A204.1 (cell line): ENCODE data around the gene BPGM.

Experiments used
- FAIRE-seq: peaks from 2 replicates; lab custom pipeline; 2012; peaks lifted over from hg19 to GRCh38; lab: Jason Lieb, UNC

Gene BPGM

DNA sequence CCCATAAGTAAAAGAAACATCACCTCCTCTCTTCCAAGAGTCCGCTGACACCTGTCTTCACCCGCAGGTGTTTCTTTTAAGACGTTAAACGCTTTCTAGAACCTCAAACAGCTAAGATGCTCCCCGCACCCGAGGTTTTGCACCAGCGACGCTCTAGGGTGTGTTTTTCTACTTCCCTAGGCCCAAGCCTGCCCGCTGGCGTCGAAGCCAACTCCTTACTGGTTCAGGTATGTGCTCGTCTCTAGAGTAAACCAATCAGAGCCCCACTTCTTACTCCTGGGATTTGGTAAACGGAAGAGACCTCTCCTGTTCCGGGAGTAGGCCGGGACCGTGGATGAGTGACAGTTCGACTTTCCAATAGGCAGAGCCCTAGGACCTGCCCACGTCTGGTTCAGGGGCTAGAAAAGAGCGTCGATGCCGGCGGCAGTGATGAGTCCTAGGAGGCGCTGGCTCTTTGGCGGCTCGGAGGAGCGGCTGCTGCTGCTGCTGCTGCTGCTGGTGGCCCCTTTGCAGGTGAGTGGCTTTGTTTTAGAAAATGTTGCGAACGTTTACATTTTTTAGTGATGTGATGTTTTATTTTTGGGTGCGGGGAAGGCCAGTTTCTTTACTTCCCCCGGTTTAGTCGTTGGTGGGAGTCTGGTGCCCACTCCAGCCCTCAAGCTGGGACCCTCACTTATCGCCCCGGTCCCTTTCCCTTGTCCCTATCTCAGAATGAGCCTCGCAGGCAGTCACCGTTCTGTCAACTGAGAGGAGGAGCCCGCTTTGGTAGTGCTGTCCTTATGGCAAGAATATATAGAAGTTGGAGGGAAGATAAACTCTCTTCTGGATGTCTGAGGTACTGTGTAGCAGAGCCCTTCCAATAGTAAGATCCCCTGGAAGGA is at the start of gene BPGM:
Gene BPGM, plus strand, starts transcription at position 429 of the 881 bp plus-strand sequence. CDS start 14,655 bp downstream, outside the sequence.
- FAIRE-seq = peak; percentile 99

DNA sequence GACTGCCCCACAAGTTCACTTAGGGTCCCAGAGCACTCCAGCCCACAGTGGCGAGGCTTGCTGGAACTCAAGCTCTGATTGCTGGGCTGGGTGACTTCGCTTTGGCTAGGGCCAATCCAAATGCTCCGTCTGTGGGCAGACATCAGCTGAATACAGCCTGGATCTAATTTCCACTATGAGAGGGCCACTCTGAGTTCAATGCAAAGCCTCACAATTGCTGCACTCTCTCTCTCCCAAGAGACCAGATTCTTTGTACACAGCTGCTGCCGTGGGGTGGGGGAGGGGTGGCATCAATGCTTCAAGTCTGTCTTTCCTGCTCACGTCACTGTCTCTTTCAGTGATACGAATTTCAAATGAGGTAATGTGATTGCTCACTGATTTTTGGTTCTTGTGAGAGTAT is 47.3 kb upstream of the BPGM start:
- no peak for FAIRE-seq

DNA sequence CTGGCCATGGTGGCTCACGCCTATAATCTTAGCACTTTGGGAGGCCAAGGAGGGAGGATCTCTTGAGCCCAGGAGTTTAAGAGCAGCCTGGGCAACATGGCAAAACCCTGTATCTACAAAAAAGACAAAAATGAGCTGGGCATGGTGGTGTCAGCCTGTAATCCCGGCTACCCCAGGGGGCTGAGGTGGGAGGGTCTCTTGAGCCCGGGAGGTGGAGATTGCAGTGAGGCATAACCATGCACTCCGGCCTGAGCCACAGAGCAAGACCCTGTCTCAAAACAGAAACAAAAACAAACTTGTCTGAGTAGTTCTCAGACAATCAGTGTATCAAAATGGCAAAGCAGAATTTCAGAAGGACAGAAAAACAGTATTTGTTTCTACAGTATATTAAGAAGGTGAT is 45.2 kb upstream of the BPGM start:
- no peak for FAIRE-seq

DNA sequence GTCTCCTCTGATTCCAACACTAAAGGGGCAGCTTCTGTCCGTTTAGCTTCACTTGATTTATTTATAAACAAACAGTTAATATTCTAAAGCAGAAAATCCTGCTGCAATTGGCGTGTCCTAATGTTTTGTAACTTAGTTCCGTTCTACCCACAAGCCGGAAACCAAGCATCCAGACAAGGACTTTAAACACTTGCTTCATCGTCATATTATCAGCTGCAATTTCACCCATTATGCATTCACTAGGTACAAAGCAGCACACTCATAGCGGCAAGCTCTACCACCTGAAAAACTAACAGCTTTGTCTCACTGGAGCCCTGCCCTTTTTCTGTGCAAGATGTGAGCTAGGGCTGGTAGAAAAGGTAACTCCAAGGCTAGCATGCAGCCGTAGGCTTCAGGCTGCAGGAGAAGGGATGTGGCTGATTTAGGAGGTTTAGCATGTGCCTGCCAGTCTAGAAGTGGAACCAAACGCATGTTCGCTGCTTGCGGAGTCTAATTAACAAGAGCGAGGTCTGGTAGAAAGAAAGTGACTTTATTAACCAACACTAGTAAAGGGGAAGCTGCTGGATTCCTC is 43.7 kb upstream of the BPGM start:
- no peak for FAIRE-seq

DNA sequence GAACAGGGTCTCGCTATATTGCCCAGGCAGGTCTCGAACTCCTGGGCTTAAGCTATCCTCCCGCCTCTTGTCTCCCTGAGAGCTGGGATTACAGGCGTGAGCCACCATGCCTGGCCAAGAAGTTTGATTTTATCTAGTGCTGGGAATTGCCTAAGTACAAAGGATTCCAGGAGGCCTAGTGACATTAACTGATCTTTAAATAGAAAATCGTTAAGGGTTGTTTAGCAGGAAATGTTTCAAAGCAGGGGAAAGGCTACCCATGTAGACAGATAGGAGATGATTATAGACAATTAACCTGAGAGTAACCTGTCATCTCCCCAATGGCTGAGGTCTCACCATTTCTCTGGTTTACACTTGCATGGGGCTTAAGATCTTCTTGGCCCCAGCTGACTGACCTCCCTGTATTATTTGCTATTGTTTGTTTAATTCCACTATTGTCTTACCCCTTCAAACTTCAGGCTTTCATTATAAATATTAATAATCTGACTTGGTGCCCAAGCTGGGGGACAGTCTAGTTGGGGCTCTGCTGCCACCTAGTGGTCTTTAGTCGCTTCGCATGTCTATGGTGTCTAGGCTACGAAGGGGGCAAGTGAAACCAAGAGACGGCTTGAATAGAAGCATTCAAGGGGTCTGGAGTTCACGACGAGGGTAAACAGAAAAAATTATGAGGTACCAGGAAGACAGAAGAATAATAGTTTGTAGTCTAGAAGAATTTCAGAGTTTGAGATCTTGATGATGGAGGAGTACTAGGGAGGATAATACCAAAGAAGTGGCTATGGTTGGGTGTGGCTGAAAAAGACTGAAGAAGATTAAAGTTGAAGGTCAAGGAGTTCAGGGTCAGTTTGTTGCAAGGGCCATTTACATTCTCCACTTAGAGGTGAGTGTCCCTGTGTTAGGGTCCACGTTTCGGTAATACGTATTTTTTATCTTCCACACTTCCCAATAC is 40.4 kb upstream of the BPGM start:
- peak; percentile 47 for FAIRE-seq

DNA sequence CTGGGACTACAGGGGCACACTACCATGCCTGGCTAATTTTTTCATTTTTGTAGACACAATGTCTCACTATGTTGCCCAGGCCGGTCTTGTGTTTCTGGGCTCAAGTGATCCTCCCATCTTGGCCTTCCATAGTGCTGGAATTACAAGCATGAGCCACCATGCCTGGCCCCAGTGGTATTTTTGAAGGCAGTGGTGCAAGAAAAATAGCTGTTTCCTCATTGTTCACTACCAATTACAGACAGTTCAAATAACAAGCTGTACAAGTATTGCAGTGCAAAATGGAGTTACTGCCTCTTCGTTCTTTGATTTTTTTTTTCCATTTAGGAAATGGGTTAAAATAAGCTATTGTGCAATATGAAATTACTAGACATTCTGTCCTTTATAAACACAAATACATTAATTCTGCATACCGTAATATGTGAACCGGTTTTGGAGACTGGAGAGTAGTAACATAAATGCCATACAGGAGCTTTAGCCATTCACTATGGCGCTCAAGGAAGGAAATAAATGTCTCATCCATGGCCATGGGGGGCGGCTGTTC is 35.0 kb upstream of the BPGM start:
- no peak for FAIRE-seq

DNA sequence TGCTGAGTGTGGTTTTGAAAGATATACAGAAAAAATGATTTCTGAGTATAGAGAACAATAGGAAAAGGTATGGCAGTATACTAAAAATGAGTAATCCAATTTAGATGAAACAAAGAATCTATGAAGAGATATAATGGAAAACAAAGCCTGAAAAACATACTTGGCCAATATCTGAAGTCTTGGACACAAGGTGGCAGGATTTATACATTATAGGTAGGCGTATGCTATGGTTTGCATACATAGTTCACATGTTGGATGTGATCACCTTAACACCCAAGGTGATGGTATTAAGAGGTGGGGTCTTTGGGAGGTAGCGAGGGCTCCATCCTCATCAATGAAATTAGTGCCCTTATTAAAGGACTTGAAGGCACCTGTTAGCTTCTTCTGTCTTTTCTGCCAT is 34.5 kb upstream of the BPGM start:
- FAIRE-seq = no peak

DNA sequence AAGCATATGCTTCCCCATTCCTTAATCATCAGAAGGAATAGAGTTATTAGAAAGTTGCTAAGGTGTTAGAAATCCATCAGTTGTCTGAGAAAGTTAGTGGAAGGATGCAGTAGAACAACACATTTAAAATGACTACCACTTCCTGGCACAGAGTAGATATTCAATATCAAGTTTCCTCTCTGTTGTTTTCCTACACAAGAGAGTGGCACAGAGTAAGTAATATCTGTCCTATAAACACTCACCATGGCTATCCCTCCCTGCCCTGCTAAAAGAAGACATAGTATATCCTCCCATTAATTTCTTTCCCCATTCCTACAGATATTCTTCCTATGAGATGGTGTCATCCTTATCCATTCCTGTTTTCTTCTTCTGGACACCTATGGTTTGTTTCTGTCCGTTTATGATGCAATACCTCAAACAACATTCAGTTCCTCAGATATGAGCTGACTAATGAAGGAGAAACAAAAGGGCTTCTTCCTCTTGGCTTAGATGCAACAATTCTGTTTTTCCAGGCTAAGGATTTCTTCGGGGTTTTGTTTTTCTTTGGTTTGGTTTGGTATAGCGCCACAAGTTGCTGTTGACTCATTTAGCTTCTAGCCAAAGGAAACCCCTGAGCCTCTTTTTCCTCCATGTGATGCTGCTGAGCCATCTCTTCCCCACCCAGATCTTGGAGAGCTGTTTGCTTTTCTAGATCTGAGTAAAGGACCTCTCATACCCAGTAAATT is 32.9 kb upstream of the BPGM start:
- FAIRE-seq = no peak

DNA sequence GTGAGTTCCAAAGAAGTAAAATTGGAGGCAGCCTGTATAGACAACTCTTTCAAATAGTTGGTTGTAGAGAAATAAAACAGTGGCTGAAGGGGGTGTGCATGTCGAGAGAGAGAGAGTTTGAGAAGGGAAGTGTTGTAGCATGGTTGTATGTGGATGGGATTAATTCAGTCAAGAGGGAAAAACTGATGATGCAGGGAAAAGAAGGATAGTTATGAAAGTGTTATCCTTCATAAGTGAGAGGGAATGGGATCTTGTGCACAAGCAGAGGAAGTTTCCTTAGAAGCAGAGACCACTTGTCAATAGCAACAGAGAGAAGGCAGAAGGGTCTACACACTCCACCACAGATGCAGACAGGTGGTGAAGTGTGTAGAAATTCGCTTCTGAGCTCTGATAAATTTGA is 30.0 kb upstream of the BPGM start:
- FAIRE-seq = no peak

DNA sequence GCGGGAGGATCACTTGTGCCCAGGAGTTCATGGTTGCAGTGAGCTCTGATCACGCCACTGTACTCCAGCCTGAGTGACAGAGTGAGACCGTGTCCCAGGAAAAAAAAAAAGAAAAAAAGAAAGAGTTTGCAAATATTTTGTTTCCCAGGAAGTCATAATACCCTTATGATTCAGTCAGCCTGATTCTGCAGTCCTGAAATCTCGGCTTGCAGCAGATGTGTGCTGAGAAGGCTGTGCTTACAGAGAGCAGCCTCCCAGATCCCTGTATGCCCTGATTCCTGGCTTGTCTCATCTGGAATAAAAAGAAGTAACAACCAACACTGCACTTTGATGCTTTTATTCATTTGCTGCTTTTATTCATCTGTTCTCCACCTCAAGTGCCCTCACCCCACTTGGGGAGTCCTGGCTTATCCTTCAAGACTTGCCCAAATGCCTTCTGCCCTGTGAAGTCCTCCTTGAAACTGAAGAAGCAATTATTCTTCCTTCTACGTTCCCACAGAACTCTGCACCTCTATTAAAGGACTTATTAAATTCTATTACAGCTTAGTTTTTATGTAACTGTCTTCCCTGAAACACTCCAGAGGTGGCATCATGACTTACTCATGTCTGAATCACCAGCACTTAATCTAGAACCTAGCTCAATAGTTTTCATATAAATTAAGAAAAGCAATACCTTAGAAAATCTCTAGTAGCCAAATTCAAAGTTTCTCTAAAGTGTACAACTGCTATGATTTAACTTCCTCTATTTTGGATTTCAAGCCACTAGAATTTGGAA is 27.7 kb upstream of the BPGM start:
- FAIRE-seq = no peak

DNA sequence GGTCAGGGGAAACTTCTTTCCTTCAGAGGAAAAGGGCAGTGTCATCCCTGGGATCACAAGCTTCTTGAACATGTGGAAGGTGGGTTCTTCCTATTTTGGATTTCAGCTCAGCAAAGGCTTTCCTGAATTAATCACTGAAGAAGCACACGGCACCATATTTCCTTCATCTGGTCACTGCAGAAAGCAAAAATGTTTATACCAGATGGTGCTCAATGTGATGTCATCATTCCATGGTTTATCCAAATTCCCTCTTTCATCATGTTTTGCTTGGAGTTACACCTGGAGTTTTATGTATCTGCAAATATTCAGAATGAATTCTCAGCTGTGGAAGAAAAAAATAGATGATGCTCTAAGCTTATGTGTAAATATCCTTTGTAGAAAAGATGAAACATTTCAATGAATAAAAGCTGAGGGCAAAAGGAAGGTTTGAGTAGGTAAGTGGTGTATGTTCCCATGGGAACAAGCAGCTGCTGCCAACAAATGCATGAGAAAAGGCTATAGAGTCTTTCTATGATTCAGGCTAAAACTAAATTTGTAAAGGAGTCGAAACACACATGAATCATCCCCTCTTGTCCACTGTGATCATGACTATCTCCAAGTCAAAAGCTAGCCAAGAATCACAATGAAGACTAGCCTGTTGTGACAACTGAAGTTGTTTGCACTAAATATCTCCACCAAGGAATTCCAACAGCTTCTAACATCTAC is 26.9 kb upstream of the BPGM start:
- FAIRE-seq = no peak

DNA sequence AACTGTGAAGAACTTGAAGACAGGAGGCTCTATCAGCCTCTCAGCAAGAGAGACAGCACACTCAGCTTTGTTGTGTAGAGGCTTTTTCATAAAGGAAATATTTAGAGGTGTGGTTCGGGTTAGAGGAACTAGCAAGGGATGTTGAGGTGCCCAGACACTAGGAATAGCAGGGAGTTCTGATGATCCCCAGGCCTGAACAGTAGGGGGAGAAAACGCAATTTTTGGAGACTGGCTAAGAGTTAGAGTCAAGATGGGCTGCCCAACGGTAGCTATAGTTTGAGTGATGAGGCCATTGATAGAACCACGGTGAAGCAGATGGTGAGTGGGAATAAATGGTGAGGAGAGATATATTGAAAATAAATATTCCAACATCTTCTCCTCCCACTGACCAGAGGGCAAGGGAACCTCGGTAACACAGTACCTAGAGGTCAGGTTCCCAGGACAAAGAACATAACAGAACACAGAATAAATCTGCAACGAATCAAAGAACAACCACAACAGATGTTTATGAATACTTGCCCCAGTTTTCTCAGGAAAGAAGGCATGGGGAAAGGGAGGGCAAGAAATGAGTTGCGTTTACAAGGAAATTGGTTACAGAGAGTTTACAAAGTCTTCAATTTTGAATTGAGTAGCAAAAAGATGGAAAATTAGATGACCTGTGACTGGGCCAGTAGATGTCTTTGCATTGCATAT is 24.2 kb upstream of the BPGM start:
- no peak for FAIRE-seq

DNA sequence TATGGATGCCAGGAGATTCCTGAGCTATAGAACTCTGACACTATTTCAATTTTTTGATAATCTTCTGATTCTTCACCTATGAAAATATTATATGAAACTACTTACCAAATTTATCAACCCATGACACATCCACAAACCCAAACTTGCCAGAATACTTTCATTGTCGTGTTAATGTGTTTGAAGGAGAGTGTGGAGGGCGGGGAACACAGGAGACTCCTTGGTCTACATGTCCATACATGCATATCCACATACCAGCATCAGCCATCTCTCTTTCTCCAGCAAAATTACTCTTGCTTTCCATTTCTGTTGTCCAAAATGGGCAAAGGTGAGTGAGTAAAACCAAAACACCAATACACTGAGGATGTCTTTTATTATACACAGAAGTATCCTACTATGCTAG is 23.5 kb upstream of the BPGM start:
- FAIRE-seq = no peak

DNA sequence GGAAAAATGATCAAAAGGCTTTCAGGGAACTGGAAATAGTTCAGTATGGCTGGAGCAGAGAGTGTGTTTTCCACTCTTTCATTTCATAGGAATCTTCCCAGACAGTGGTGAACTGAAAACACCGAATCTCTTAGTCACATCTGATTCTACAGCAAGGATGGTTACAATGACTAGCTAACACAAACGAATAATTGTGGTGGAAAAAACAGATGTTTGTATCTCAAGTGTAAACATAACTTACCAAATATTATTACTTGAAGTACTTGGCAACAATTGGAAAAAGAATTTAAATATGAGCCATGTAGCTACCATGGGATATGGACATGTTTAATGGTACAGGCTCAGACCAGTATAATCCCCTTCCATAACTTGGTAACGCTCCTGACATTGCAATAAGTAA is 21.1 kb upstream of the BPGM start:
- no peak for FAIRE-seq

DNA sequence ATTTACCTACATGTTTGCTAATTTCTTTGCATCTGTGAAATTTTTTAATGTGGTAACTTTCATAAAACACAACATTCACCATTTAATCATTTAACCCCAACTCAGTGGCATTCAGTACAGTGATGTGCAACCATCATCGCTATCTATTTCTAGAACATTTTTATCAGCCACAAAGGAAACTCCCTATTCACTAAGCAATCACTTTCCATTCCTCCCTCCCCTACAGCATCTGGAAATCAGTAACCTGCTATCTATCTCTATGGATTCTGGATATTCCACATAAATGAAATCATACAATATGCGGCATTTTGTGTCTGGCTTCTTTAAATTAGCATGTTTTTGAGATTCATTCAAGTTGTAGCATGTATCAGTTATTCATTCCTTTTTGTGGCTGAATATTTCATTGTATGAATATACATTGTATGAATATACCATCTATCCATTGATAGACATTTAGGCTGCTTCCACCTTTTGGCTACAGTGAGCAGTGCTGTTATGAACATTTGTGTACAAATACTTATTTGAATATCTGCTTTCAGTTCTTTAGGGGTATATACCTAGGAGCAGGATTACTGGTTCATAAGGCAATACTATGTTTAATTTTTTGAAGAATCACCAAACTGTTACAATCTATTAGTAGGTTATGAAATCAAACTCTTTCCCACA is 19.4 kb upstream of the BPGM start:
- no peak for FAIRE-seq

DNA sequence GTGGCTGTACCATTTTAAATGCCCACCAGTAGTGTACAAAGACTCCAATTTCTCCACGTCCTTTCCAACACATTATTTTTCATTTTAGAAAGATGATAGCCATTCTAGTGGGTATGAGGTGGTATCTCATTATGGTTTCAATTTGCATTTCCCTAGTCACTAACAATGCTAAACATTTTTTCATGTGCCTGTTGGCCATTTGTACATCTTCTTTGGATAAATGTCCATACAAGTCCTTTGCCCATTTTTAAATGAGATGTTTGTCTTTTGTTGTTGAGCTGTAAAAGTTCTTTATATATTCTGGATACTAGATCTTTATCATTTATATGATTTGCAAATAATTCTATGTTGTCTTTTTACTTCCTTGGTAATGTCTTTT is 18.9 kb upstream of the BPGM start:
- no peak for FAIRE-seq

DNA sequence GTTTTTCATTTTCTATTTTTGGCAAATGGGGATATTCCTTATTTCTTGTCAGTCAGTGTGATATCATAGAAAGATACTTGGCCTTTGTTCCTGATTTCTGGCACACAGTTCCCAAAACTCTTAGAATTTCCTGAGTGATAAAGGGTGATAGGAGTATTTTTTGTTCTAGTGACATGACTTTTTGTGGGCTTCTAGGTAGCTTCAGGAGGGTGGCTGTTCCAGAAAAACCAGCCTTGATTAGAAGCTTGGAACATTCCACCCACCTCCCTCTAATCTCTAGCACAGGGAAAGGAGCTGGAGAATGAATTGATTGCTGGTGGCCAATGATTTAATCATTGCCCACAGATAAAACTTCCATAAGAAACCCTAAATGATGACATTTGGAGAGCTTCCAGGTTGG is 17.2 kb upstream of the BPGM start:
- no peak for FAIRE-seq

DNA sequence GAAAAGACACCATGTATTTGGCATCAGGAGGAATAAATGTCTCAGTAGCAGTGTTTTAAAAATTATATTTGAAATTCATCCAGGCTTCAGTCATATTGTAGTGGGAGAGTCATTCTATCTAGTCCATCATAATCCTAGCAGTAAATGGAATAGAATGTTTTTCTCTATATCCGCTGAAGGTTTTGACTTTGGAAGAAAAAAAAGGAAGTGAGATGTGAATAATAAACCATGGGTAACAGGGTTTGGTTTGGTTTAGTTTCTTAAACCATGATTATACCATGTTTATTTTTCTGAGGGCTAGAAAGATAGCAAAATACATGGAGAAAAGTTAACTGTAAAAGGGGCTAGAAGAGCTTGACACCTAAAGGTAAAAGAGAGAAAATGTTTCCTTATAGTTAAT is 16.4 kb upstream of the BPGM start:
- FAIRE-seq = no peak

DNA sequence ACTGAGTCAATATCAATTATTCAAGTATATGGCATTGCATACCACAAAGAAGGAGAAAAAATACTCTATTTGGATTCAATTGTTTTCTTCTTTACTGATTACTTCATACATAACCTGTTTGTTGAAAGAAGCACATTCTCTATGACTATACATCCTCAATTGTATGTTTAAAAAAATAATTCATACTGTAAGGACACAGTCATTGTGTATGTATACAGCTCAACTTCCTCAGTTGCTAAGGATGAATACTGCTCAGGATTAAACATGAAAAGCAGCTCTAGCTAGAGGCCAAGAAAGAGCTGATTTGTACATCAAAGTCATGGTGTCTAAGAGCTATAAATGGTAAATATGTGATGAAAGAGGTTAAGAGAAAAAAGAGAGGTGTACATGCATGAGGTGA is 15.8 kb upstream of the BPGM start:
- no peak for FAIRE-seq
